H1 (cell line): Measurements from ENCODE around the gene LY86. TPM values are rescaled to one million over a fixed set of nuclear protein-coding genes. Genes with fewer than 3 reads are reported as not detected.

Experiments
- CTCF ChIA-PET: fragments of 300-600 bp; sonication (Branson Sonifier 250); formaldehyde crosslinking; loops from one replicate; lab custom pipeline; 2021; ENCODE audit not compliant: partially characterized antibody; lab: Charles Lee
- POLR2A ChIA-PET: fragments of 300-600 bp; sonication (Branson Sonifier 250); formaldehyde crosslinking; loops from one replicate; lab custom pipeline; 2021; ENCODE audit warnings: inconsistent platforms; ENCODE audit not compliant: partially characterized antibody; lab: Charles Lee
- DNase-seq, 2 experiments: peaks; one replicate each; pipeline versions ENCODE4 v3.0.0 to v3.0.0-alpha.2; 2010 to 2022; ENCODE audit warnings: low spot score in 2 of 2, low read depth in 1 of 2, mixed read lengths in 1 of 2
- FAIRE-seq: peaks from 2 replicates; lab custom pipeline; 2011; peaks lifted over from hg19 to GRCh38; lab: Jason Lieb, UNC
- H2AFZ ChIP-seq: 2 replicates; pipeline ENCODE4 v1.8.1; 2012; ENCODE audit warnings: low read length, inconsistent platforms
- H2AK5ac ChIP-seq: 2 replicates; pipeline ENCODE4 v1.6.1; 2013; ENCODE audit warnings: low read depth, low read length
- H2BK120ac ChIP-seq: replicated peaks from 2 replicates; pipeline ENCODE3; 2013; ENCODE audit warnings: low read depth, low read length, inconsistent platforms
- H2BK12ac ChIP-seq: 2 replicates; pipeline ENCODE4 v1.6.1; 2013; ENCODE audit warnings: low read depth, low read length
- H2BK15ac ChIP-seq: 2 replicates; pipeline ENCODE4 v1.6.1; 2013; ENCODE audit warnings: low read length
- H2BK20ac ChIP-seq: 2 replicates; pipeline ENCODE4 v1.6.1; 2013; ENCODE audit warnings: low read length
- H2BK5ac ChIP-seq: 2 replicates; pipeline ENCODE4 v1.6.1; 2013; ENCODE audit warnings: low read depth, low read length
- H3K14ac ChIP-seq: 2 replicates; pipeline ENCODE4 v1.6.1; 2013; ENCODE audit warnings: inconsistent platforms; ENCODE audit not compliant: insufficient read length
- H3K18ac ChIP-seq: 2 replicates; pipeline ENCODE4 v1.6.1; 2013; ENCODE audit warnings: low read length; ENCODE audit errors: extremely low read depth
- H3K23ac ChIP-seq: 2 replicates; pipeline ENCODE4 v1.6.1; 2013; ENCODE audit warnings: inconsistent platforms; ENCODE audit not compliant: insufficient read length
- H3K23me2 ChIP-seq: 2 replicates; pipeline ENCODE4 v1.6.1; 2013; ENCODE audit warnings: low read depth, low read length
- H3K27ac ChIP-seq: 2 replicates; pipeline ENCODE4 v1.6.1; 2011; ENCODE audit warnings: low read depth, low read length, inconsistent platforms
- H3K27me3 ChIP-seq, 4 experiments: replicated peaks in 1 of 4; 1 replicate in 1 of 4; 2 replicates in 3 of 4; pipeline versions ENCODE4 v1.6.1 to v1.8.1; 2011 to 2013; ENCODE audit warnings: low read length in 3 of 4, mild to moderate bottlenecking in 3 of 4, inconsistent platforms in 2 of 4, mixed read lengths in 2 of 4, moderate library complexity in 1 of 4; ENCODE audit not compliant: control insufficient read depth in 3 of 4, insufficient read depth in 3 of 4; ENCODE audit errors: extremely low read depth in 1 of 4
- H3K36me3 ChIP-seq, 4 experiments: 2 replicates each; pipeline versions ENCODE4 v1.6.1 to v1.8.1; 2011 to 2013; ENCODE audit warnings: mild to moderate bottlenecking in 4 of 4, low read length in 3 of 4, moderate library complexity in 2 of 4, control low read depth in 1 of 4, inconsistent platforms in 1 of 4; ENCODE audit not compliant: insufficient read depth in 4 of 4, control insufficient read depth in 2 of 4
- H3K4ac ChIP-seq: replicated peaks from 2 replicates; pipeline ENCODE3; 2013; ENCODE audit warnings: low read length, low read depth, mixed read lengths, inconsistent platforms; ENCODE audit not compliant: insufficient read length
- H3K4me1 ChIP-seq, 4 experiments: replicated peaks in 1 of 4; 1 replicate in 1 of 4; 2 replicates in 3 of 4; pipeline versions ENCODE4 v1.6.1 to v1.8.1; 2011 to 2013; ENCODE audit warnings: low read length in 3 of 4, inconsistent platforms in 2 of 4, mixed read lengths in 1 of 4; ENCODE audit not compliant: insufficient read depth in 4 of 4, control insufficient read depth in 3 of 4
- H3K4me2 ChIP-seq, 2 experiments: 2 replicates each; pipeline versions ENCODE4 v1.6.1 to v1.8.1; 2011 to 2013; ENCODE audit warnings: low read depth in 2 of 2, low read length in 2 of 2, control low read depth in 1 of 2, inconsistent platforms in 1 of 2, mild to moderate bottlenecking in 1 of 2; ENCODE audit not compliant: insufficient read depth in 1 of 2
- H3K4me3 ChIP-seq, 4 experiments: fragments of 200-600, 300-600 bp in 1 of 4; sonication (generic), shearing (Covaris generic), sonication (Bioruptor Twin) in 1 of 4; 2 replicates each; pipeline versions ENCODE4 v1.5.1 to v1.8.1; 2011 to 2016; ENCODE audit warnings: low read length in 4 of 4, low read depth in 3 of 4, control low read depth in 2 of 4, inconsistent platforms in 2 of 4, mild to moderate bottlenecking in 2 of 4, mixed read lengths in 1 of 4, moderate library complexity in 1 of 4; ENCODE audit not compliant: insufficient read depth in 2 of 4; ENCODE audit errors: extremely low read depth in 1 of 4
- H3K56ac ChIP-seq: replicated peaks from 2 replicates; pipeline ENCODE3; 2013; ENCODE audit warnings: low read depth, mild to moderate bottlenecking, mixed read lengths, low read length, inconsistent platforms; ENCODE audit not compliant: insufficient read length
- H3K79me1 ChIP-seq: 2 replicates; pipeline ENCODE4 v1.6.1; 2013; ENCODE audit warnings: low read depth, low read length, control low read depth
- H3K79me2 ChIP-seq, 2 experiments: 2 replicates each; pipeline versions ENCODE4 v1.6.1 to v1.8.1; 2012 to 2013; ENCODE audit warnings: low read length in 2 of 2, mild to moderate bottlenecking in 2 of 2, inconsistent platforms in 1 of 2; ENCODE audit not compliant: insufficient read depth in 2 of 2, control insufficient read depth in 1 of 2
- H3K9ac ChIP-seq, 4 experiments: replicated peaks in 1 of 4; 1 replicate in 1 of 4; 2 replicates in 3 of 4; pipeline versions ENCODE4 v1.6.1 to v1.8.1; 2011 to 2013; ENCODE audit warnings: low read depth in 3 of 4, low read length in 3 of 4, control low read depth in 2 of 4, mild to moderate bottlenecking in 2 of 4, moderate library complexity in 2 of 4, inconsistent platforms in 1 of 4; ENCODE audit errors: extremely low read depth in 1 of 4
- H3K9me3 ChIP-seq, 2 experiments: 2 replicates each; pipeline versions ENCODE4 v1.6.1 to v1.8.1; 2012 to 2013; ENCODE audit warnings: mild to moderate bottlenecking in 2 of 2, moderate library complexity in 2 of 2, control low read depth in 1 of 2, inconsistent platforms in 1 of 2, low read depth in 1 of 2, low read length in 1 of 2, mixed read lengths in 1 of 2; ENCODE audit not compliant: insufficient read depth in 2 of 2
- H4K20me1 ChIP-seq, 2 experiments: replicated peaks in 1 of 2; 2 replicates each; pipeline versions ENCODE3 to v1.8.1; 2011 to 2013; ENCODE audit warnings: inconsistent platforms in 2 of 2, low read length in 2 of 2, mild to moderate bottlenecking in 1 of 2; ENCODE audit not compliant: insufficient read depth in 2 of 2, control insufficient read depth in 1 of 2
- H4K5ac ChIP-seq: 2 replicates; pipeline ENCODE4 v1.6.1; 2013; ENCODE audit warnings: low read length, low read depth, mixed read lengths, inconsistent platforms; ENCODE audit not compliant: insufficient read length
- H4K8ac ChIP-seq: 2 replicates; pipeline ENCODE4 v1.8.0; 2013; ENCODE audit warnings: mild to moderate bottlenecking, moderate library complexity, low read length, inconsistent platforms; ENCODE audit not compliant: insufficient read depth; ENCODE audit errors: extremely low read depth
- H4K91ac ChIP-seq: replicated peaks from 2 replicates; pipeline ENCODE3; 2013; ENCODE audit warnings: low read length, mixed read lengths, inconsistent platforms; ENCODE audit not compliant: insufficient read length
- CHD1 ChIP-seq: IDR thresholded peaks from 2 replicates; pipeline ENCODE4 v1.6.1; 2012; ENCODE audit warnings: low read depth, low read length, improper control_type of control experiment
- CHD2 ChIP-seq: IDR thresholded peaks from 2 replicates; pipeline ENCODE4 v1.6.1; 2012; ENCODE audit warnings: low read length, improper control_type of control experiment
- CTBP2 ChIP-seq: IDR thresholded peaks from 2 replicates; pipeline ENCODE4 v1.7.0; 2011; ENCODE audit warnings: borderline replicate concordance, mild to moderate bottlenecking, moderate library complexity, mixed read lengths, low read length; ENCODE audit not compliant: insufficient read depth, insufficient read length
- CTCF ChIP-seq, 3 experiments: IDR thresholded peaks; 1 replicate in 2 of 3; 2 replicates in 1 of 3; pipeline versions ENCODE4 v1.5.1 to v1.6.1; 2011; ENCODE audit warnings: low read length in 3 of 3, mild to moderate bottlenecking in 3 of 3, inconsistent platforms in 2 of 3, low read depth in 1 of 3, moderate library complexity in 1 of 3; ENCODE audit not compliant: insufficient read depth in 1 of 3; ENCODE audit errors: control extremely low read depth in 1 of 3
- KDM4A ChIP-seq: IDR thresholded peaks from one replicate; pipeline ENCODE4 v1.7.1; 2012; ENCODE audit warnings: low read depth, mild to moderate bottlenecking, moderate library complexity, low read length, inconsistent platforms; ENCODE audit not compliant: severe bottlenecking
- PHF8 ChIP-seq: fragments of 200-600 bp; sonication (generic); conservative IDR thresholded peaks from 2 replicates; pipeline ENCODE4 v1.7.1; 2012; ENCODE audit warnings: low read depth, mild to moderate bottlenecking, inconsistent platforms, low read length, moderate library complexity
- SIRT6 ChIP-seq: IDR thresholded peaks from one replicate; pipeline ENCODE4 v1.7.1; 2012; ENCODE audit warnings: low read length, inconsistent platforms
- SP4 ChIP-seq: IDR thresholded peaks from 2 replicates; pipeline ENCODE4 v1.6.1; 2012; ENCODE audit warnings: low read length, inconsistent platforms
- TAF1 ChIP-seq: IDR thresholded peaks from 2 replicates; pipeline ENCODE4 v1.6.1; 2011; ENCODE audit warnings: mild to moderate bottlenecking, low read depth, low read length
- WGBS, 2 experiments: shearing (Covaris generic) in 1 of 2; methylation state at CpG; one replicate each; pipeline versions ENCODE4 v1.1.6 to v1.1.7; 2013 to 2015; ENCODE audit warnings: low lambda C conversion rate in 2 of 2, mixed read lengths in 2 of 2, inconsistent platforms in 1 of 2, low coverage in 1 of 2, missing lambda C conversion rate in 1 of 2; ENCODE audit not compliant: insufficient replicate concordance in 2 of 2, insufficient coverage in 1 of 2, insufficient read length in 1 of 2; ENCODE audit errors: extremely low coverage in 1 of 2, missing lambda C conversion rate in 1 of 2; 5-methylcytosine and 5-hydroxymethylcytosine counted together
- polyA plus RNA-seq, 7 experiments: library from polyadenylated mRNA; depleted of rRNA in 3 of 7; stranded (reverse) in 5 of 7; unstranded in 2 of 7; fragments of >200 nt in 5 of 7; fragments of 200-250 nt in 2 of 7; gene quantifications; 1 replicate in 5 of 7; 2 replicates in 1 of 7; 4 replicates in 1 of 7; pipeline versions ENCODE4 v1.2.1 to v1.2.3, GENCODE V29; 2011 to 2013; ENCODE audit warnings: missing spikeins in 2 of 7, mixed read lengths in 2 of 7
- total RNA-seq: library from RNA; stranded (reverse); fragmentation: NEBNext Ultra II Directional; extraction: Animal tissue kit (Norgen Biotek cat#: 25700); gene quantifications from 2 replicates; pipeline ENCODE4 v1.2.1, GENCODE V29; 2021

The LY86 gene
- total and polyA plus RNA-seq, 2 of the 8 experiments (the other 6 are each of a cell fraction or from before 2014, with no cell fraction given) = not detected

DNA sequence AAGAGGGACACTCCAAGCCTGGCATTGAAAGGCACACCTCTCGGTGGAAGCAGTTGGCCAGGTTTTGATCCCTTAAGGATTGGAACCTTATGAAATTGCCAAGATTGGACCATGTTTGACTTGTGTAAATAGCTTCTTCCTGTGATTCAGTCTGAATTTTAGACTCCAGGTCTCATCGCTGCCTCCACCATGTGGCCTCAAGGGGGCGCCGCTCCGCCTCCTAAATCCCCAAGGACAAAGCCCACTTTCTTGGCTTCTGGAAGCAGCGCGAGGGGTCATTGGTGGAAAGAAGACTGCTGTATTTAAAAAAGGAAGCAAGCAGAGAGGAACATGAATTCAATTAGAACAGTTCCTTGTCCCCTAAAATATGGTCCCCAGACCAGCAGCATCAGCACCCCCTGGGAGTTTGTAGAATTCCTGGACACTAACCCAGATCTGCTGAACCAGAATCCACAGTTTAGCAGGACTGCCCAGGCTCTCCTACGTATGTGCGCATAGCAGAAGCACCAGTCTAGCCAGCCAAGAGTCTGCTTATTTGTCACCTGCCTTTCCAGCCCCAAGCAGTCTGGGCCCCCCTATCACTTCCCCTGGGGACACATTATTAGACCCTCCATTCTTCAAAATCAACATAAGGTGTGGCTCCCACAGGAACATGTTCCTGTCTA lies 108.5 kb downstream of the LY86 start:
- H3K4me1 ChIP-seq = peaks cover 19 to 28% (median 20%) of the 10 kb centered on the region in 4 experiments
- no peak overlapping the region for H3K4me3 ChIP-seq
- WGBS, 2 experiments = 27% methylated on average over 9 of the region's 9 CpGs; no CpG with 5 or more reads in 1 of the 2 experiments
- peak overlapping the region; percentile 69; the same call in 1 of the 2 replicates for H2BK12ac ChIP-seq
- H3K4ac ChIP-seq = no peak overlapping the region
- no peak overlapping the region for H3K23ac ChIP-seq
- H2AK5ac ChIP-seq = 0 out of 2 replicates have a peak overlapping the region, but pooled peaks have one; percentile 95
- H3K56ac ChIP-seq = no peak overlapping the region
- H2BK5ac ChIP-seq = no peak overlapping the region
- peak overlapping the region; percentile 17 for H4K91ac ChIP-seq
- no peaks in the 10 kb centered on the region for H4K20me1 ChIP-seq
- no peak overlapping the region for H2BK120ac ChIP-seq
- no peak overlapping the region for H3K9ac ChIP-seq
- no peaks in the 10 kb centered on the region for H3K79me2 ChIP-seq
- ChIA-PET CTCF (interaction anchor here (0.7 to 5.2 kb wide), 51 partner anchors 9 to 551 kb away, joined by 3 to 87 read pairs (median 4); no protein-coding TSS in a partner anchor), POLR2A (no interaction called here)
- no peak overlapping the region for H3K27ac ChIP-seq
- no peak overlapping the region for H4K8ac ChIP-seq
- no peak overlapping the region; the same call in 1 of the 2 replicates for H2AFZ ChIP-seq
- no peaks in the 10 kb centered on the region; a peak in 1 of 7 replicates for H3K27me3 ChIP-seq
- H3K18ac ChIP-seq = peak overlapping the region; percentile 34; the same call in 1 of the 2 replicates
- no peaks in the 10 kb centered on the region for H3K79me1 ChIP-seq
- DNase-seq (peak; percentile 43 to 88), FAIRE-seq (no peak)
- H3K4me2 ChIP-seq = no peak overlapping the region
- H3K36me3 ChIP-seq = no peaks in the 10 kb centered on the region
- no peak overlapping the region for H3K14ac ChIP-seq
- no peaks in the 10 kb centered on the region for H3K23me2 ChIP-seq
- H3K9me3 ChIP-seq = no peaks in the 10 kb centered on the region
- H4K5ac ChIP-seq = no peak overlapping the region
- H2BK15ac ChIP-seq = no peak overlapping the region
- peak overlapping the region; percentile 96 for H2BK20ac ChIP-seq
- TF ChIP-seq CTBP2 = no peak
- no peak for TF ChIP-seq CHD1
- TF ChIP-seq SIRT6 = no peak
- no peak for TF ChIP-seq SP4
- no peak for TF ChIP-seq PHF8
- TF ChIP-seq KDM4A = no peak
- TF ChIP-seq TAF1 = no peak
- no peak for TF ChIP-seq CHD2
- TF ChIP-seq CTCF (IDR thresholded peaks at IDR 0.05; ENCODE audit: control extremely low read depth in 1 of 3, insufficient read depth in 1 of 3, low read depth in 1 of 3, low read length in 3 of 3) = peak; percentile 85 to 88 (median 86)
